H1 (cell line): Measurements from ENCODE around the gene ITSN1. TPM values are rescaled to one million over a fixed set of nuclear protein-coding genes. Genes with fewer than 3 reads are reported as not detected.

Experiments used
- CTCF ChIA-PET: fragments of 300-600 bp; sonication (Branson Sonifier 250); formaldehyde crosslinking; loops from one replicate; lab custom pipeline; 2021; ENCODE audit not compliant: partially characterized antibody; lab: Charles Lee
- POLR2A ChIA-PET: fragments of 300-600 bp; sonication (Branson Sonifier 250); formaldehyde crosslinking; loops from one replicate; lab custom pipeline; 2021; ENCODE audit warnings: inconsistent platforms; ENCODE audit not compliant: partially characterized antibody; lab: Charles Lee
- DNase-seq, 2 experiments: peaks; one replicate each; pipeline versions ENCODE4 v3.0.0 to v3.0.0-alpha.2; 2010 to 2022; ENCODE audit warnings: low spot score in 2 of 2, low read depth in 1 of 2, mixed read lengths in 1 of 2
- FAIRE-seq: peaks from 2 replicates; lab custom pipeline; 2011; peaks lifted over from hg19 to GRCh38; lab: Jason Lieb, UNC
- H2AFZ ChIP-seq: 2 replicates; pipeline ENCODE4 v1.8.1; 2012; ENCODE audit warnings: low read length, inconsistent platforms
- H2AK5ac ChIP-seq: 2 replicates; pipeline ENCODE4 v1.6.1; 2013; ENCODE audit warnings: low read depth, low read length
- H2BK120ac ChIP-seq: replicated peaks from 2 replicates; pipeline ENCODE3; 2013; ENCODE audit warnings: low read depth, low read length, inconsistent platforms
- H2BK12ac ChIP-seq: 2 replicates; pipeline ENCODE4 v1.6.1; 2013; ENCODE audit warnings: low read depth, low read length
- H2BK15ac ChIP-seq: 2 replicates; pipeline ENCODE4 v1.6.1; 2013; ENCODE audit warnings: low read length
- H2BK20ac ChIP-seq: 2 replicates; pipeline ENCODE4 v1.6.1; 2013; ENCODE audit warnings: low read length
- H2BK5ac ChIP-seq: 2 replicates; pipeline ENCODE4 v1.6.1; 2013; ENCODE audit warnings: low read depth, low read length
- H3K14ac ChIP-seq: 2 replicates; pipeline ENCODE4 v1.6.1; 2013; ENCODE audit warnings: inconsistent platforms; ENCODE audit not compliant: insufficient read length
- H3K18ac ChIP-seq: 2 replicates; pipeline ENCODE4 v1.6.1; 2013; ENCODE audit warnings: low read length; ENCODE audit errors: extremely low read depth
- H3K23ac ChIP-seq: 2 replicates; pipeline ENCODE4 v1.6.1; 2013; ENCODE audit warnings: inconsistent platforms; ENCODE audit not compliant: insufficient read length
- H3K23me2 ChIP-seq: 2 replicates; pipeline ENCODE4 v1.6.1; 2013; ENCODE audit warnings: low read depth, low read length
- H3K27ac ChIP-seq: 2 replicates; pipeline ENCODE4 v1.6.1; 2011; ENCODE audit warnings: low read depth, low read length, inconsistent platforms
- H3K27me3 ChIP-seq, 4 experiments: replicated peaks in 1 of 4; 1 replicate in 1 of 4; 2 replicates in 3 of 4; pipeline versions ENCODE4 v1.6.1 to v1.8.1; 2011 to 2013; ENCODE audit warnings: low read length in 3 of 4, mild to moderate bottlenecking in 3 of 4, inconsistent platforms in 2 of 4, mixed read lengths in 2 of 4, moderate library complexity in 1 of 4; ENCODE audit not compliant: control insufficient read depth in 3 of 4, insufficient read depth in 3 of 4; ENCODE audit errors: extremely low read depth in 1 of 4
- H3K36me3 ChIP-seq, 4 experiments: 2 replicates each; pipeline versions ENCODE4 v1.6.1 to v1.8.1; 2011 to 2013; ENCODE audit warnings: mild to moderate bottlenecking in 4 of 4, low read length in 3 of 4, moderate library complexity in 2 of 4, control low read depth in 1 of 4, inconsistent platforms in 1 of 4; ENCODE audit not compliant: insufficient read depth in 4 of 4, control insufficient read depth in 2 of 4
- H3K4ac ChIP-seq: replicated peaks from 2 replicates; pipeline ENCODE3; 2013; ENCODE audit warnings: low read length, low read depth, mixed read lengths, inconsistent platforms; ENCODE audit not compliant: insufficient read length
- H3K4me1 ChIP-seq, 4 experiments: replicated peaks in 1 of 4; 1 replicate in 1 of 4; 2 replicates in 3 of 4; pipeline versions ENCODE4 v1.6.1 to v1.8.1; 2011 to 2013; ENCODE audit warnings: low read length in 3 of 4, inconsistent platforms in 2 of 4, mixed read lengths in 1 of 4; ENCODE audit not compliant: insufficient read depth in 4 of 4, control insufficient read depth in 3 of 4
- H3K4me2 ChIP-seq, 2 experiments: 2 replicates each; pipeline versions ENCODE4 v1.6.1 to v1.8.1; 2011 to 2013; ENCODE audit warnings: low read depth in 2 of 2, low read length in 2 of 2, control low read depth in 1 of 2, inconsistent platforms in 1 of 2, mild to moderate bottlenecking in 1 of 2; ENCODE audit not compliant: insufficient read depth in 1 of 2
- H3K4me3 ChIP-seq, 4 experiments: fragments of 200-600, 300-600 bp in 1 of 4; sonication (generic), shearing (Covaris generic), sonication (Bioruptor Twin) in 1 of 4; 2 replicates each; pipeline versions ENCODE4 v1.5.1 to v1.8.1; 2011 to 2016; ENCODE audit warnings: low read length in 4 of 4, low read depth in 3 of 4, control low read depth in 2 of 4, inconsistent platforms in 2 of 4, mild to moderate bottlenecking in 2 of 4, mixed read lengths in 1 of 4, moderate library complexity in 1 of 4; ENCODE audit not compliant: insufficient read depth in 2 of 4; ENCODE audit errors: extremely low read depth in 1 of 4
- H3K56ac ChIP-seq: replicated peaks from 2 replicates; pipeline ENCODE3; 2013; ENCODE audit warnings: low read depth, mild to moderate bottlenecking, mixed read lengths, low read length, inconsistent platforms; ENCODE audit not compliant: insufficient read length
- H3K79me1 ChIP-seq: 2 replicates; pipeline ENCODE4 v1.6.1; 2013; ENCODE audit warnings: low read depth, low read length, control low read depth
- H3K79me2 ChIP-seq, 2 experiments: 2 replicates each; pipeline versions ENCODE4 v1.6.1 to v1.8.1; 2012 to 2013; ENCODE audit warnings: low read length in 2 of 2, mild to moderate bottlenecking in 2 of 2, inconsistent platforms in 1 of 2; ENCODE audit not compliant: insufficient read depth in 2 of 2, control insufficient read depth in 1 of 2
- H3K9ac ChIP-seq, 4 experiments: replicated peaks in 1 of 4; 1 replicate in 1 of 4; 2 replicates in 3 of 4; pipeline versions ENCODE4 v1.6.1 to v1.8.1; 2011 to 2013; ENCODE audit warnings: low read depth in 3 of 4, low read length in 3 of 4, control low read depth in 2 of 4, mild to moderate bottlenecking in 2 of 4, moderate library complexity in 2 of 4, inconsistent platforms in 1 of 4; ENCODE audit errors: extremely low read depth in 1 of 4
- H3K9me3 ChIP-seq, 2 experiments: 2 replicates each; pipeline versions ENCODE4 v1.6.1 to v1.8.1; 2012 to 2013; ENCODE audit warnings: mild to moderate bottlenecking in 2 of 2, moderate library complexity in 2 of 2, control low read depth in 1 of 2, inconsistent platforms in 1 of 2, low read depth in 1 of 2, low read length in 1 of 2, mixed read lengths in 1 of 2; ENCODE audit not compliant: insufficient read depth in 2 of 2
- H4K20me1 ChIP-seq, 2 experiments: replicated peaks in 1 of 2; 2 replicates each; pipeline versions ENCODE3 to v1.8.1; 2011 to 2013; ENCODE audit warnings: inconsistent platforms in 2 of 2, low read length in 2 of 2, mild to moderate bottlenecking in 1 of 2; ENCODE audit not compliant: insufficient read depth in 2 of 2, control insufficient read depth in 1 of 2
- H4K5ac ChIP-seq: 2 replicates; pipeline ENCODE4 v1.6.1; 2013; ENCODE audit warnings: low read length, low read depth, mixed read lengths, inconsistent platforms; ENCODE audit not compliant: insufficient read length
- H4K8ac ChIP-seq: 2 replicates; pipeline ENCODE4 v1.8.0; 2013; ENCODE audit warnings: mild to moderate bottlenecking, moderate library complexity, low read length, inconsistent platforms; ENCODE audit not compliant: insufficient read depth; ENCODE audit errors: extremely low read depth
- H4K91ac ChIP-seq: replicated peaks from 2 replicates; pipeline ENCODE3; 2013; ENCODE audit warnings: low read length, mixed read lengths, inconsistent platforms; ENCODE audit not compliant: insufficient read length
- ASH2L ChIP-seq: fragments of 200-600, 300-600 bp; sonication (generic); IDR thresholded peaks from one replicate; pipeline ENCODE4 v1.7.1; 2017; ENCODE audit warnings: low read length
- CBX5 ChIP-seq: fragments of 300-800, 300-1000 bp; sonication (generic); IDR thresholded peaks from 2 replicates; pipeline ENCODE4 v1.7.1; 2016; ENCODE audit warnings: antibody characterized with exemption, low read length, low read depth
- CHD1 ChIP-seq: IDR thresholded peaks from 2 replicates; pipeline ENCODE4 v1.6.1; 2012; ENCODE audit warnings: low read depth, low read length, improper control_type of control experiment
- CHD2 ChIP-seq: IDR thresholded peaks from 2 replicates; pipeline ENCODE4 v1.6.1; 2012; ENCODE audit warnings: low read length, improper control_type of control experiment
- EGR1 ChIP-seq: IDR thresholded peaks from 2 replicates; pipeline ENCODE4 v1.6.1; 2011; ENCODE audit warnings: low read depth, low read length, borderline replicate concordance
- EP300 ChIP-seq, 2 experiments: IDR thresholded peaks; 1 replicate in 1 of 2; 2 replicates in 1 of 2; pipeline ENCODE4 v1.6.1; 2011 to 2012; ENCODE audit warnings: low read depth in 2 of 2, low read length in 2 of 2, mild to moderate bottlenecking in 2 of 2, borderline replicate concordance in 1 of 2, inconsistent platforms in 1 of 2, moderate library complexity in 1 of 2
- KDM1A ChIP-seq: fragments of 200-600, 300-600 bp; sonication (generic); IDR thresholded peaks from 2 replicates; pipeline ENCODE4 v1.7.1; 2016; ENCODE audit warnings: mild to moderate bottlenecking, low read length, borderline replicate concordance
- NRF1 ChIP-seq: IDR thresholded peaks from 2 replicates; pipeline ENCODE4 v1.6.1; 2011; ENCODE audit warnings: mild to moderate bottlenecking, low read depth, low read length, improper control_type of control experiment
- PHF8 ChIP-seq: fragments of 200-600 bp; sonication (generic); conservative IDR thresholded peaks from 2 replicates; pipeline ENCODE4 v1.7.1; 2012; ENCODE audit warnings: low read depth, mild to moderate bottlenecking, inconsistent platforms, low read length, moderate library complexity
- RNF2 ChIP-seq: fragments of 200-900, 300-1000 bp; sonication (generic); IDR thresholded peaks from 2 replicates; pipeline ENCODE4 v1.7.1; 2016; ENCODE audit warnings: borderline replicate concordance, low read depth, mild to moderate bottlenecking, antibody characterized with exemption, low read length; ENCODE audit not compliant: poor library complexity, severe bottlenecking; ENCODE audit errors: missing control alignments
- SP1 ChIP-seq: IDR thresholded peaks from 2 replicates; pipeline ENCODE4 v1.6.1; 2011; ENCODE audit warnings: low read depth, low read length
- SP2 ChIP-seq: IDR thresholded peaks from 2 replicates; pipeline ENCODE4 v1.6.1; 2012; ENCODE audit warnings: mild to moderate bottlenecking, low read length, inconsistent platforms
- TCF12 ChIP-seq: IDR thresholded peaks from 2 replicates; pipeline ENCODE4 v1.6.1; 2011; ENCODE audit warnings: low read depth, mild to moderate bottlenecking, low read length
- TEAD4 ChIP-seq: IDR thresholded peaks from 2 replicates; pipeline ENCODE4 v1.6.1; 2012; ENCODE audit warnings: low read depth, low read length, inconsistent platforms, mixed read lengths
- WGBS, 2 experiments: shearing (Covaris generic) in 1 of 2; methylation state at CpG; one replicate each; pipeline versions ENCODE4 v1.1.6 to v1.1.7; 2013 to 2015; ENCODE audit warnings: low lambda C conversion rate in 2 of 2, mixed read lengths in 2 of 2, inconsistent platforms in 1 of 2, low coverage in 1 of 2, missing lambda C conversion rate in 1 of 2; ENCODE audit not compliant: insufficient replicate concordance in 2 of 2, insufficient coverage in 1 of 2, insufficient read length in 1 of 2; ENCODE audit errors: extremely low coverage in 1 of 2, missing lambda C conversion rate in 1 of 2; 5-methylcytosine and 5-hydroxymethylcytosine counted together
- polyA plus RNA-seq, 7 experiments: library from polyadenylated mRNA; depleted of rRNA in 3 of 7; stranded (reverse) in 5 of 7; unstranded in 2 of 7; fragments of >200 nt in 5 of 7; fragments of 200-250 nt in 2 of 7; gene quantifications; 1 replicate in 5 of 7; 2 replicates in 1 of 7; 4 replicates in 1 of 7; pipeline versions ENCODE4 v1.2.1 to v1.2.3, GENCODE V29; 2011 to 2013; ENCODE audit warnings: missing spikeins in 2 of 7, mixed read lengths in 2 of 7
- total RNA-seq: library from RNA; stranded (reverse); fragmentation: NEBNext Ultra II Directional; extraction: Animal tissue kit (Norgen Biotek cat#: 25700); gene quantifications from 2 replicates; pipeline ENCODE4 v1.2.1, GENCODE V29; 2021

ITSN1 gene
- total and polyA plus RNA-seq, 2 of the 8 experiments (the other 6 are each of a cell fraction or from before 2014, with no cell fraction given), result 60.8 to 78.1 TPM

DNA sequence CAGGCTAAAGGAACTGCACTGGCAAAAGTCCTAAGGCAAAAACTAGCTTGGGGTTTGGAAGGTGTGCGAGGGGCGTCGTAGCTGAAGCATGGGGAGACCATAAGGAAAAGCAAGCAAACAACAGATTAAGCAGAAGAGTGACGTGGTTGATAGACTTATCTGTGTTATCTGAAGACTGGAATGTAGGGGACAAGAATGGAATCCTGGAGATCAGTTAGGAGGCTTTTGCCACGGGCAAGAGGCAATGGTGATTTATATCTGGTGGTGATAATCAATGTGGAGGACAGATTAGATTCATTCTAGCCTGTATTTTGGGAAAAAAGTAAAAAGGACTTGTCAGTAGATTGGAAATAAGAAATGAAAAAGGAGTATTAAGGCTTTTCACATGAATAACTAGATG lies 97.4 kb downstream of the ITSN1 start:
- H3K36me3 ChIP-seq, result peaks cover 0 to 12% (median 2%) of the 10 kb centered on the region in 4 experiments; a peak in 5 of 8 replicates
- no peak overlapping the region for H3K4me2 ChIP-seq
- no peak overlapping the region for H3K14ac ChIP-seq
- H3K27ac ChIP-seq, result no peak overlapping the region
- no peak overlapping the region for H3K56ac ChIP-seq
- no peak overlapping the region for H4K91ac ChIP-seq
- no peak overlapping the region for H3K4ac ChIP-seq
- no peak overlapping the region for H3K9ac ChIP-seq
- no peak for FAIRE-seq
- no peak overlapping the region for H2BK20ac ChIP-seq
- no peaks in the 10 kb centered on the region for H3K27me3 ChIP-seq
- H3K4me3 ChIP-seq, result no peak overlapping the region
- 98% methylated on average over 5 of the region's 5 CpGs; no CpG with 5 or more reads in 1 of the 2 experiments for WGBS, 2 experiments
- H2BK15ac ChIP-seq, result no peak overlapping the region
- H3K23ac ChIP-seq, result no peak overlapping the region
- peaks cover 1% of the 10 kb centered on the region in 2 experiments for H4K20me1 ChIP-seq
- peaks cover 0 to 5% of the 10 kb centered on the region in 2 experiments; a peak in 1 of 4 replicates for H3K79me2 ChIP-seq
- H2AK5ac ChIP-seq, result no peak overlapping the region
- H2BK120ac ChIP-seq, result no peak overlapping the region
- no peak overlapping the region for H4K5ac ChIP-seq
- H3K18ac ChIP-seq, result no peak overlapping the region
- no peaks in the 10 kb centered on the region for H3K9me3 ChIP-seq
- H2BK5ac ChIP-seq, result no peak overlapping the region
- H2AFZ ChIP-seq, result no peak overlapping the region
- no peaks in the 10 kb centered on the region for H3K79me1 ChIP-seq
- no peak for DNase-seq
- no peak overlapping the region for H2BK12ac ChIP-seq
- H3K4me1 ChIP-seq, result no peaks in the 10 kb centered on the region
- POLR2A ChIA-PET, result interaction anchor here (1.2 kb wide), 1 partner anchor 138 kb away, joined by 4 read pairs; no protein-coding TSS in a partner anchor
- H4K8ac ChIP-seq, result no peak overlapping the region
- CTCF ChIA-PET, result no interaction called here
- H3K23me2 ChIP-seq, result no peaks in the 10 kb centered on the region
- TF ChIP-seq SP2 (no peak), KDM1A (no peak), NRF1 (no peak), CHD2 (no peak), PHF8 (no peak), ASH2L (no peak), EP300 (IDR thresholded peaks at IDR 0.05; ENCODE audit: borderline replicate concordance in 1 of 2, low read depth in 2 of 2, low read length in 2 of 2) (no peak), SP1 (no peak), TCF12 (no peak), RNF2 (no peak), CBX5 (no peak), CHD1 (no peak), EGR1 (no peak), TEAD4 (no peak)
